ENCODE results near the gene SPATA9. TPM values are rescaled to one million over a fixed set of nuclear protein-coding genes. Genes with fewer than 3 reads are reported as not detected.

SPATA9 gene
- polyA plus RNA-seq, 1 donor from 2014 or later: not detected

GRCh38 chr5:95630394-95630917, 52.3 kb downstream of the SPATA9 start:
- H3K27ac Mint-ChIP-seq: no peak overlapping the region
- H3K27me3 Mint-ChIP-seq: no peaks in the 10 kb centered on the region
- H3K4me1 Mint-ChIP-seq: peaks cover 10 to 13% (median 12%) of the 10 kb centered on the region in 3 donors

GRCh38 chr5:95628933-95629332, 53.9 kb downstream of the SPATA9 start:
- H3K4me1 Mint-ChIP-seq: peaks cover 10 to 13% (median 12%) of the 10 kb centered on the region in 3 donors
- H3K36me3 Mint-ChIP-seq: no peaks in the 10 kb centered on the region
- peaks cover 0 to 6% (median 6%) of the 10 kb centered on the region in 3 donors for H3K9me3 Mint-ChIP-seq
- no peaks in the 10 kb centered on the region for H3K27me3 Mint-ChIP-seq
- no peak overlapping the region for H3K27ac Mint-ChIP-seq
- H3K4me3 Mint-ChIP-seq: no peak overlapping the region

More at GRCh38 chr5:95630394-95630917, 52.3 kb downstream of the SPATA9 start:
- Mint-ChIP-seq H3K4me3 (no peak overlapping the region), H3K9me3 (peaks cover 0 to 6% (median 6%) of the 10 kb centered on the region in 3 donors), H3K36me3 (no peaks in the 10 kb centered on the region)

GRCh38 chr5:95627971-95628810, 54.6 kb downstream of the SPATA9 start:
- Mint-ChIP-seq H3K27me3 (no peaks in the 10 kb centered on the region), H3K9me3 (peaks cover 0 to 6% (median 6%) of the 10 kb centered on the region in 3 donors), H3K27ac (no peak overlapping the region), H3K4me1 (peaks cover 9 to 17% (median 10%) of the 10 kb centered on the region in 3 donors), H3K4me3 (no peak overlapping the region), H3K36me3 (no peaks in the 10 kb centered on the region)

GRCh38 chr5:95626701-95627100, 56.1 kb downstream of the SPATA9 start:
- H3K36me3 Mint-ChIP-seq: no peaks in the 10 kb centered on the region
- no peak overlapping the region for H3K27ac Mint-ChIP-seq
- peaks cover 11 to 20% (median 14%) of the 10 kb centered on the region in 3 donors for H3K4me1 Mint-ChIP-seq
- no peaks in the 10 kb centered on the region for H3K9me3 Mint-ChIP-seq
- H3K4me3 Mint-ChIP-seq: no peak overlapping the region
- no peaks in the 10 kb centered on the region for H3K27me3 Mint-ChIP-seq

GRCh38 chr5:95624368-95624767, 58.4 kb downstream of the SPATA9 start:
- peaks cover 3% of the 10 kb centered on the region for H3K27me3 Mint-ChIP-seq
- H3K4me3 Mint-ChIP-seq: peak overlapping the region in 1 of 4 donors; percentile 22
- no peaks in the 10 kb centered on the region for H3K36me3 Mint-ChIP-seq
- peaks cover 18 to 25% (median 19%) of the 10 kb centered on the region in 3 donors for H3K4me1 Mint-ChIP-seq
- H3K9me3 Mint-ChIP-seq: no peaks in the 10 kb centered on the region
- peak overlapping the region in 1 of 3 donors; percentile 5 for H3K27ac Mint-ChIP-seq

- peak overlapping the region in 2 of 4 donors; percentile 22 to 35 for H3K4me3 Mint-ChIP-seq
Measured at GRCh38 chr5:95623706-95624105, 59.1 kb downstream of the SPATA9 start.

GRCh38 chr5:95621839-95622629, 60.8 kb downstream of the SPATA9 start:
- Mint-ChIP-seq H3K4me1 (peaks cover 23 to 33% (median 27%) of the 10 kb centered on the region in 3 donors), H3K27me3 (peaks cover 3% of the 10 kb centered on the region), H3K9me3 (no peaks in the 10 kb centered on the region), H3K36me3 (no peaks in the 10 kb centered on the region), H3K27ac (peak overlapping the region; percentile 62 to 98 (median 65)), H3K4me3 (peak overlapping the region; percentile 80 to 92 (median 86))

More at GRCh38 chr5:95623706-95624105, 59.1 kb downstream of the SPATA9 start:
- Mint-ChIP-seq H3K27me3 (peaks cover 3% of the 10 kb centered on the region), H3K27ac (no peak overlapping the region), H3K9me3 (no peaks in the 10 kb centered on the region), H3K36me3 (no peaks in the 10 kb centered on the region), H3K4me1 (peaks cover 20 to 29% (median 21%) of the 10 kb centered on the region in 3 donors)

- no peaks in the 10 kb centered on the region for H3K36me3 Mint-ChIP-seq
- peak overlapping the region; percentile 80 to 92 (median 86) for H3K4me3 Mint-ChIP-seq
- peak overlapping the region; percentile 62 to 98 (median 65) for H3K27ac Mint-ChIP-seq
Measured at GRCh38 chr5:95620870-95621838, 61.6 kb downstream of the SPATA9 start.

GRCh38 chr5:95620030-95620869, 62.5 kb downstream of the SPATA9 start, which contains the start of gene GPR150:
Gene GPR150 (plus strand): TSS chr5:95620087. CDS start chr5:95620276, 189 bp downstream.
- peak within 1 kb of the TSS; percentile 84 to 96 (median 92) for H3K4me3 Mint-ChIP-seq
- peaks cover 23 to 33% (median 27%) of the 10 kb centered on the region in 3 donors for H3K4me1 Mint-ChIP-seq
- peaks cover 3% of the 10 kb centered on the region for H3K27me3 Mint-ChIP-seq

More at GRCh38 chr5:95620870-95621838, 61.6 kb downstream of the SPATA9 start:
- Mint-ChIP-seq H3K9me3 (no peaks in the 10 kb centered on the region), H3K4me1 (peaks cover 23 to 33% (median 27%) of the 10 kb centered on the region in 3 donors), H3K27me3 (peaks cover 3% of the 10 kb centered on the region)

GRCh38 chr5:95619514-95620029, 63.2 kb downstream of the SPATA9 start:
- peaks cover 23 to 33% (median 27%) of the 10 kb centered on the region in 3 donors for H3K4me1 Mint-ChIP-seq

More at GRCh38 chr5:95620030-95620869, 62.5 kb downstream of the SPATA9 start, which contains the start of gene GPR150:
- no peaks in the 10 kb centered on the region for H3K9me3 Mint-ChIP-seq
- H3K27ac Mint-ChIP-seq: peak within 1 kb of the TSS; percentile 20 to 90 (median 47)
- no peaks in the 10 kb centered on the region for H3K36me3 Mint-ChIP-seq

GRCh38 chr5:95619096-95619495, 63.7 kb downstream of the SPATA9 start:
- Mint-ChIP-seq H3K4me3 (peak overlapping the region; percentile 84 to 96 (median 90)), H3K27me3 (peaks cover 3% of the 10 kb centered on the region), H3K27ac (peak overlapping the region in 1 of 3 donors; percentile 47), H3K36me3 (no peaks in the 10 kb centered on the region), H3K4me1 (peaks cover 23 to 33% (median 27%) of the 10 kb centered on the region in 3 donors), H3K9me3 (no peaks in the 10 kb centered on the region)

More at GRCh38 chr5:95619514-95620029, 63.2 kb downstream of the SPATA9 start:
- H3K4me3 Mint-ChIP-seq: peak overlapping the region; percentile 84 to 96 (median 90)
- peaks cover 3% of the 10 kb centered on the region for H3K27me3 Mint-ChIP-seq
- H3K27ac Mint-ChIP-seq: peak overlapping the region; percentile 20 to 90 (median 47)
- no peaks in the 10 kb centered on the region for H3K36me3 Mint-ChIP-seq
- no peaks in the 10 kb centered on the region for H3K9me3 Mint-ChIP-seq

GRCh38 chr5:95617057-95617456, 65.7 kb downstream of the SPATA9 start:
- Mint-ChIP-seq H3K4me1 (peaks cover 14 to 20% (median 19%) of the 10 kb centered on the region in 3 donors), H3K4me3 (peak overlapping the region in 1 of 4 donors; percentile 80), H3K9me3 (peaks cover 0 to 7% (median 6%) of the 10 kb centered on the region in 3 donors), H3K27me3 (peaks cover 3% of the 10 kb centered on the region), H3K36me3 (peaks cover 6% of the 10 kb centered on the region), H3K27ac (no peak overlapping the region)

- Mint-ChIP-seq H3K36me3 (peaks cover 6% of the 10 kb centered on the region), H3K4me1 (peaks cover 10 to 15% (median 14%) of the 10 kb centered on the region in 3 donors), H3K27ac (no peak overlapping the region), H3K27me3 (peaks cover 3% of the 10 kb centered on the region), H3K4me3 (no peak overlapping the region), H3K9me3 (peaks cover 0 to 7% (median 6%) of the 10 kb centered on the region in 3 donors)
Measured at GRCh38 chr5:95615164-95615467, 67.7 kb downstream of the SPATA9 start.

All from IgD-negative memory B cell (primary cell).